ENCODE data around the gene BNIPL. TPM values are rescaled to one million over a fixed set of nuclear protein-coding genes. Genes with fewer than 3 reads are reported as not detected.
A peak's percentile ranks its signal among the peaks of the same experiment; 100 is the strongest.

The BNIPL gene, protein sequence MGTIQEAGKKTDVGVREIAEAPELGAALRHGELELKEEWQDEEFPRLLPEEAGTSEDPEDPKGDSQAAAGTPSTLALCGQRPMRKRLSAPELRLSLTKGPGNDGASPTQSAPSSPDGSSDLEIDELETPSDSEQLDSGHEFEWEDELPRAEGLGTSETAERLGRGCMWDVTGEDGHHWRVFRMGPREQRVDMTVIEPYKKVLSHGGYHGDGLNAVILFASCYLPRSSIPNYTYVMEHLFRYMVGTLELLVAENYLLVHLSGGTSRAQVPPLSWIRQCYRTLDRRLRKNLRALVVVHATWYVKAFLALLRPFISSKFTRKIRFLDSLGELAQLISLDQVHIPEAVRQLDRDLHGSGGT
- 8.2 TPM for total RNA-seq
- long read RNA-seq, partial matches to known transcripts = 0 of 6 reads
- long read RNA-seq, other reads (novel, unspliced or antisense) = 2 of 6 reads

GRCh38 chr1:151036356-151036755 is at the start of gene BNIPL:
BNIPL (plus strand) TSS chr1:151036586; CDS start chr1:151036726, 140 bp downstream.
- intact Hi-C loops (cut with DNase I) = no loop called here
- no peak within 1 kb of the TSS for H3K27ac ChIP-seq
- no peaks in the 10 kb centered on the region for H3K9me3 ChIP-seq
- no peaks in the 10 kb centered on the region for H3K4me1 ChIP-seq
- H3K36me3 ChIP-seq = peaks cover 32% of the 10 kb centered on the region
- TF ChIP-seq, protein P1, sequence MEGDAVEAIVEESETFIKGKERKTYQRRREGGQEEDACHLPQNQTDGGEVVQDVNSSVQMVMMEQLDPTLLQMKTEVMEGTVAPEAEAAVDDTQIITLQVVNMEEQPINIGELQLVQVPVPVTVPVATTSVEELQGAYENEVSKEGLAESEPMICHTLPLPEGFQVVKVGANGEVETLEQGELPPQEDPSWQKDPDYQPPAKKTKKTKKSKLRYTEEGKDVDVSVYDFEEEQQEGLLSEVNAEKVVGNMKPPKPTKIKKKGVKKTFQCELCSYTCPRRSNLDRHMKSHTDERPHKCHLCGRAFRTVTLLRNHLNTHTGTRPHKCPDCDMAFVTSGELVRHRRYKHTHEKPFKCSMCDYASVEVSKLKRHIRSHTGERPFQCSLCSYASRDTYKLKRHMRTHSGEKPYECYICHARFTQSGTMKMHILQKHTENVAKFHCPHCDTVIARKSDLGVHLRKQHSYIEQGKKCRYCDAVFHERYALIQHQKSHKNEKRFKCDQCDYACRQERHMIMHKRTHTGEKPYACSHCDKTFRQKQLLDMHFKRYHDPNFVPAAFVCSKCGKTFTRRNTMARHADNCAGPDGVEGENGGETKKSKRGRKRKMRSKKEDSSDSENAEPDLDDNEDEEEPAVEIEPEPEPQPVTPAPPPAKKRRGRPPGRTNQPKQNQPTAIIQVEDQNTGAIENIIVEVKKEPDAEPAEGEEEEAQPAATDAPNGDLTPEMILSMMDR (IDR thresholded peaks at IDR 0.05) = no peak
- DNase-seq = no peak
- peak; percentile 78 to 83 for ATAC-seq
- H3K27me3 ChIP-seq (ENCODE audit: low read depth) = no peaks in the 10 kb centered on the region
- H3K4me3 ChIP-seq = peak within 1 kb of the TSS; percentile 18

DNA sequence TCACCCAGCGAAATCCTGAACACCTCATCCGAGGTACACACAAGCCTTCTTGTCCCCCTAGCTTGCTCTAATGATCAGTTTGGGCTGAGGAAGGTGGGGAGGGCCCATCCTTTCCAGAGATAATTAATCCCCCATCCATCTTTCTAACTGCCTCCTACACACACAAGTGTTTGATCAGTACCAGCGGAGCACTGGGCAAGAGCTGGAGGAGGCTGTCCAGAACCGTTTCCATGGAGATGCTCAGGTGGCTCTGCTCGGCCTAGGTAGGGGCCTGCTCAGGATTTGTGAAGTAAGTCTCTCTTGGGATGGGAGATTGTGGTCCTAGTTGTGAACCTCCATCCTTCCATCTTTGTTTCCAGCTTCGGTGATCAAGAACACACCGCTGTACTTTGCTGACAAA is 48.5 kb upstream of the BNIPL start:
- intact Hi-C loops (cut with DNase I) = no loop called here

GRCh38 chr1:150992626-150993025 is 43.8 kb upstream of the BNIPL start:
- Histone ChIP-seq H3K27me3 (ENCODE audit: low read depth) (no peaks in the 10 kb centered on the region), H3K4me3 (no peak overlapping the region), H3K36me3 (peaks cover 12% of the 10 kb centered on the region), H3K27ac (no peak overlapping the region), H3K4me1 (peaks cover 13% of the 10 kb centered on the region), H3K9me3 (no peaks in the 10 kb centered on the region)
- ATAC-seq (no peak), DNase-seq (no peak)
- intact Hi-C loops (cut with DNase I) = no loop called here
- TF ChIP-seq, protein P1 (IDR thresholded peaks at IDR 0.05) = no peak

More for the DNA sequence above, 48.5 kb upstream of the BNIPL start:
- Histone ChIP-seq H3K9me3 (no peaks in the 10 kb centered on the region), H3K36me3 (no peaks in the 10 kb centered on the region), H3K27ac (no peak overlapping the region), H3K4me3 (no peak overlapping the region), H3K27me3 (ENCODE audit: low read depth) (no peaks in the 10 kb centered on the region), H3K4me1 (no peaks in the 10 kb centered on the region)
- DNase-seq (no peak), ATAC-seq (no peak)
- TF ChIP-seq, protein P1 (IDR thresholded peaks at IDR 0.05) = no peak

DNA sequence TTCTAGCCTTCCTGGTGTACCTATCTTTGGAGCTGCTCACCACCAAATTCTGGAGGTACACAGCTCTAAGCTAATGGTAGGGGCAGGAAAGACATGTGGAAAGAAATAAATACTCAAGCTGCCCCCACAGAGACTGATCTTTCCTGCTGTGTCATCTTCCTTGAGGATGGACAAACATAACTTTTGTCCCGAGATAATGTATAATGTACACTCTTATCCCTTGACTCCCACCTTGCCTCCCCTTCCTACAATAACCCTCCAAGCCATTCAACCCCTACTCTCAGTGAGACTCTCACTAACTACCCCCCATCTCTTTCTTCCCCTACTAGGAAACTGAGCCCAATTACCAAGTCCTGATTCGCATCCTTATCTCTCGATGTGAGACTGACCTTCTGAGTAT is 42.1 kb upstream of the BNIPL start:
- Histone ChIP-seq H3K9me3 (no peaks in the 10 kb centered on the region), H3K4me3 (no peak overlapping the region), H3K36me3 (peaks cover 28% of the 10 kb centered on the region), H3K27me3 (ENCODE audit: low read depth) (no peaks in the 10 kb centered on the region), H3K27ac (no peak overlapping the region), H3K4me1 (peaks cover 13% of the 10 kb centered on the region)
- DNase-seq (no peak), ATAC-seq (no peak)
- intact Hi-C loops (cut with DNase I) = no loop called here
- TF ChIP-seq, protein P1 (IDR thresholded peaks at IDR 0.05) = no peak

DNA sequence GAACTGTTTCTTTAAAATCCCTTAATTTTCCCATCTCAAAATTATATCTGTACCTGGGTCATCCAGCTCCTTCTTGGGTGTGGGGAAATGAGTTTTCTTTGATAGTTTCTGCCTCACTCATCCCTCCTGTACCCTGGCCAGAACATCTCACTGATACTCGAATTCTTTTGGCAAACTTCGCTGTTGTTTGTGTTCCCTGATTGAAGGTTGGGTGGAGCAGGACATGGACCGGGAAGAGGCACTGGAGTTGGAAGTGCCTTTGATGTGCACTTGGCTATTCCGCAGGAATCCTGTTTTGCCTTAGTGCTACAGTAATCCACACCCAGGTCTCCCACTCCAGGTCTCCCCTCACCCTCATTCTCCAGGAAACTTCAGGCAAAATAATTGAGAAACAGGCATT is 40.9 kb upstream of the BNIPL start:
- peak overlapping the region; percentile 28 for H3K27ac ChIP-seq
- DNase-seq (no peak), ATAC-seq (peak in 1 of 2 donors; percentile 17)
- H3K36me3 ChIP-seq = peaks cover 41% of the 10 kb centered on the region
- H3K4me3 ChIP-seq = peak overlapping the region; percentile 8
- peaks cover 13% of the 10 kb centered on the region for H3K4me1 ChIP-seq
- TF ChIP-seq, protein P1 (IDR thresholded peaks at IDR 0.05) = no peak
- H3K27me3 ChIP-seq (ENCODE audit: low read depth) = no peaks in the 10 kb centered on the region
- intact Hi-C loops (cut with DNase I) = no loop called here
- no peaks in the 10 kb centered on the region for H3K9me3 ChIP-seq
